ENCODE data around the gene OR5D18. TPM values are rescaled to one million over a fixed set of nuclear protein-coding genes. Genes with fewer than 3 reads are reported as not detected.

The OR5D18 gene
- total and polyA plus RNA-seq, 2 of the 13 experiments (the other 11 are each of a cell fraction or from before 2014, with no cell fraction given), result not detected

GRCh38 chr11:55773138-55773537 is 46.3 kb upstream of the OR5D18 start, which contains the start of gene OR5D13:
TSS of gene OR5D13 (plus strand) at chr11:55773438. CDS start at chr11:55773438, 0 bp downstream.
- DNase-seq (ENCODE audit: low spot score), result no peak
- Histone ChIP-seq H3K79me2 (ENCODE audit: insufficient read depth, low read length) (no peaks in the 10 kb centered on the region), H3K4me3 (replicated peaks in 1 of 3; ENCODE audit: insufficient read depth in 1 of 3, low read depth in 2 of 3, low read length in 3 of 3) (no peak within 1 kb of the TSS), H3K27ac (ENCODE audit: extremely low read length, insufficient read depth, low read length) (no peak within 1 kb of the TSS), H3K4me2 (ENCODE audit: low read depth, low read length) (no peak within 1 kb of the TSS), H3K36me3 (replicated peaks in 1 of 2; ENCODE audit: control insufficient read depth in 1 of 2, insufficient read depth in 2 of 2, low read length in 2 of 2) (no peaks in the 10 kb centered on the region), H4K20me1 (ENCODE audit: insufficient read depth, low read length) (no peaks in the 10 kb centered on the region), H3K27me3 (ENCODE audit: control insufficient read depth in 1 of 2, insufficient read depth in 2 of 2, low read length in 2 of 2) (no peaks in the 10 kb centered on the region), H3K9me3 (ENCODE audit: low read length) (peaks cover 78% of the 10 kb centered on the region), H2AFZ (ENCODE audit: low read length) (no peak within 1 kb of the TSS), H3K4me1 (ENCODE audit: insufficient read depth, low read length) (no peaks in the 10 kb centered on the region), H3K9ac (ENCODE audit: insufficient read depth, low read depth, low read length) (no peak within 1 kb of the TSS)
- BruUV-seq (replicated peaks), result no TSS peak
- ATAC-seq, result no peak
- intact Hi-C loops (cut with micrococcal nuclease; ENCODE audit: unreplicated experiment) (no loop called here), in situ Hi-C loops (cut with HindIII; ENCODE audit: extremely low pct_ligation_motif_present, low pct_unique_long_range_greater_than_20kb) (no loop called here)
- no peak for FAIRE-seq
- ChIA-PET CTCF (ENCODE audit: low intra/inter-chr PET ratio, low total read pairs) (no interaction called here), POLR2A (no interaction called here)
- TF ChIP-seq AHDC1 (CRISPR knock-in tag; IDR thresholded peaks at IDR 0.05; ENCODE audit: borderline replicate concordance) (no peak), SP4 (CRISPR knock-in tag; IDR thresholded peaks at IDR 0.05) (no peak), JUNB (CRISPR knock-in tag; IDR thresholded peaks at IDR 0.05; ENCODE audit: borderline replicate concordance) (no peak), PHF20 (CRISPR knock-in tag; IDR thresholded peaks at IDR 0.05) (no peak), POLR2A (IDR thresholded peaks at IDR 0.05; ENCODE audit: insufficient read depth in 1 of 2, low read depth in 2 of 2, low read length in 2 of 2) (no peak), JUN (CRISPR knock-in tag; IDR thresholded peaks at IDR 0.05) (no peak), SUZ12 (IDR thresholded peaks at IDR 0.05; ENCODE audit: low read depth, low read length) (no peak), ZNF354B (CRISPR knock-in tag; IDR thresholded peaks at IDR 0.05) (no peak), ZHX1 (CRISPR knock-in tag; IDR thresholded peaks at IDR 0.05; ENCODE audit: low read depth) (no peak), TBL1XR1 (IDR thresholded peaks at IDR 0.05; ENCODE audit: borderline replicate concordance, low read length, partially characterized antibody) (no peak), DNMT1 (CRISPR knock-in tag; IDR thresholded peaks at IDR 0.05) (no peak), ZNF503 (CRISPR knock-in tag; IDR thresholded peaks at IDR 0.05) (no peak)
- TF ChIP-seq, protein P1, sequence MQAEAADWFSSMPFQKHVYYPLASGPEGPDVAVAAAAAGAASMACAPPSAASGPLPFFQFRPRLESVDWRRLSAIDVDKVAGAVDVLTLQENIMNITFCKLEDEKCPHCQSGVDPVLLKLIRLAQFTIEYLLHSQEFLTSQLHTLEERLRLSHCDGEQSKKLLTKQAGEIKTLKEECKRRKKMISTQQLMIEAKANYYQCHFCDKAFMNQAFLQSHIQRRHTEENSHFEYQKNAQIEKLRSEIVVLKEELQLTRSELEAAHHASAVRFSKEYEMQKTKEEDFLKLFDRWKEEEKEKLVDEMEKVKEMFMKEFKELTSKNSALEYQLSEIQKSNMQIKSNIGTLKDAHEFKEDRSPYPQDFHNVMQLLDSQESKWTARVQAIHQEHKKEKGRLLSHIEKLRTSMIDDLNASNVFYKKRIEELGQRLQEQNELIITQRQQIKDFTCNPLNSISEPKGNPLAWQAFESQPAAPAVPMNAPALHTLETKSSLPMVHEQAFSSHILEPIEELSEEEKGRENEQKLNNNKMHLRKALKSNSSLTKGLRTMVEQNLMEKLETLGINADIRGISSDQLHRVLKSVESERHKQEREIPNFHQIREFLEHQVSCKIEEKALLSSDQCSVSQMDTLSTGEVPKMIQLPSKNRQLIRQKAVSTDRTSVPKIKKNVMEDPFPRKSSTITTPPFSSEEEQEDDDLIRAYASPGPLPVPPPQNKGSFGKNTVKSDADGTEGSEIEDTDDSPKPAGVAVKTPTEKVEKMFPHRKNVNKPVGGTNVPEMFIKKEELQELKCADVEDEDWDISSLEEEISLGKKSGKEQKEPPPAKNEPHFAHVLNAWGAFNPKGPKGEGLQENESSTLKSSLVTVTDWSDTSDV (CRISPR knock-in tag; IDR thresholded peaks at IDR 0.05), result no peak
